SK-N-DZ (cell line): ENCODE results near the gene PPP1R15B.
A peak's percentile ranks its signal among the peaks of the same experiment; 100 is the strongest.

Experiments
- DNase-seq: peaks from one replicate; pipeline ENCODE4 v3.0.0-alpha.2; 2015; ENCODE audit warnings: low spot score
- small RNA-seq, 2 experiments: library from RNA; depleted of rRNA; stranded (forward); fragments of <200 nt; gene quantifications; one replicate each; pipeline ENCODE3, GENCODE V24; 2014

PPP1R15B gene

GRCh38 chr1:204367193-204367858 is 44.3 kb downstream of the PPP1R15B start:
- no peak for DNase-seq

- DNase-seq: peak; percentile 49
Observed at GRCh38 chr1:204366759-204367158, 44.9 kb downstream of the PPP1R15B start.

- peak; percentile 77 for DNase-seq
Observed at GRCh38 chr1:204363335-204364114, 48.1 kb downstream of the PPP1R15B start.

- no peak for DNase-seq
Observed at GRCh38 chr1:204362984-204363334, 48.7 kb downstream of the PPP1R15B start.

DNA sequence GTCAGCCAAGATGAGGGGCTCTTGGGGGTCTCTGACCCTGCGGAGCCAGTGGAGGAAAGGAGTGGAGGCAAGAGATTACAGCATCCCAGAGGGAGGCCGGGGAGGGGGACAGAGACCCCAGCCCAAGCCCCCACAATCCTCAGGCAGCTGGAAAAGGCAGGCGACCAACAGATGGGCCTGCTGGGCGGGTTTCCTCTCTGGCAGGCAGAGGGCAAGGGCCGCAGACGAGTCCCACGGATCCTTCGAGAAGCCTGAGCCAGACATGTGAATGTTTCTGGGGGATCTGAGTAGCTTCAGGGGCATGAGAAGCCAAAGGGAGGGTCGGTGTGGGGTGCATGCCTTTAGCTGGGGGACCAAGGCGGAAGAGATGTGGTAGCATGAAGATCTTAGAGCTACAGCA is 49.8 kb downstream of the PPP1R15B start:
- no peak for DNase-seq

- DNase-seq: no peak
Observed at GRCh38 chr1:204361341-204361771, 50.3 kb downstream of the PPP1R15B start.

- no peak for DNase-seq
Observed at GRCh38 chr1:204360314-204360713, 51.3 kb downstream of the PPP1R15B start.

GRCh38 chr1:204359474-204360255 is 52.0 kb downstream of the PPP1R15B start, which contains the start of gene PLEKHA6:
Gene PLEKHA6 (minus strand): TSS chr1:204359929. CDS start chr1:204273727, 86,202 bp downstream.
- peak; percentile 96 for DNase-seq

DNA sequence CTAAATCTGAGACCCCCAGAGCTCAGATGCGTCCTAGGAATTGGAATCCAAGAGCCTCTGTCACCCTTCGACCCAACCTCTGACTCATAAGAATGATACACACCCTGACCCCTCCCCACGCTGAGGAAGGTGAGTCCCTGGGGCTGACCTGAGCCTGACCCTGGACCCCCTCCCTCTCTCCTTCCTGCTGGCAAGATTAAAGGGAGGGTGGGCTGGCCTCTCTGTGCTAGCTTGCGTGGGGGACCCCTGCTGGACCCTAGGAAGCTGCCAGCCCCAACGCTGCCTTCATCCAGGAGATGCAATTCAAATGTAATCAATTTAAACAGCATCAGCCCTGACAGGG is 52.5 kb downstream of the PPP1R15B start:
- no peak for DNase-seq

- peak; percentile 47 for DNase-seq
Observed at GRCh38 chr1:204358605-204359004, 53.0 kb downstream of the PPP1R15B start.

GRCh38 chr1:204357551-204358490 is 53.8 kb downstream of the PPP1R15B start:
- DNase-seq: peak; percentile 57

- no peak for DNase-seq
Observed at GRCh38 chr1:204356997-204357396, 54.6 kb downstream of the PPP1R15B start.

- DNase-seq: no peak
Observed at GRCh38 chr1:204355913-204356312, 55.7 kb downstream of the PPP1R15B start.

- peak; percentile 90 for DNase-seq
Observed at GRCh38 chr1:204354579-204354978, 57.0 kb downstream of the PPP1R15B start.

Small RNA genes lying within 50 kb of the gene (small RNA-seq; reads per million reads assigned to genes)
- 0 reads per million in 2 experiments for gene AL606489.2
